ENCODE data around the gene NAA20. TPM values are rescaled to one million over a fixed set of nuclear protein-coding genes. Genes with fewer than 3 reads are reported as not detected.

Gene NAA20
- total and polyA plus RNA-seq, 2 donors (not counting 1 experiment from before 2014, with no cell fraction given): 20.3 to 27.1 TPM

DNA sequence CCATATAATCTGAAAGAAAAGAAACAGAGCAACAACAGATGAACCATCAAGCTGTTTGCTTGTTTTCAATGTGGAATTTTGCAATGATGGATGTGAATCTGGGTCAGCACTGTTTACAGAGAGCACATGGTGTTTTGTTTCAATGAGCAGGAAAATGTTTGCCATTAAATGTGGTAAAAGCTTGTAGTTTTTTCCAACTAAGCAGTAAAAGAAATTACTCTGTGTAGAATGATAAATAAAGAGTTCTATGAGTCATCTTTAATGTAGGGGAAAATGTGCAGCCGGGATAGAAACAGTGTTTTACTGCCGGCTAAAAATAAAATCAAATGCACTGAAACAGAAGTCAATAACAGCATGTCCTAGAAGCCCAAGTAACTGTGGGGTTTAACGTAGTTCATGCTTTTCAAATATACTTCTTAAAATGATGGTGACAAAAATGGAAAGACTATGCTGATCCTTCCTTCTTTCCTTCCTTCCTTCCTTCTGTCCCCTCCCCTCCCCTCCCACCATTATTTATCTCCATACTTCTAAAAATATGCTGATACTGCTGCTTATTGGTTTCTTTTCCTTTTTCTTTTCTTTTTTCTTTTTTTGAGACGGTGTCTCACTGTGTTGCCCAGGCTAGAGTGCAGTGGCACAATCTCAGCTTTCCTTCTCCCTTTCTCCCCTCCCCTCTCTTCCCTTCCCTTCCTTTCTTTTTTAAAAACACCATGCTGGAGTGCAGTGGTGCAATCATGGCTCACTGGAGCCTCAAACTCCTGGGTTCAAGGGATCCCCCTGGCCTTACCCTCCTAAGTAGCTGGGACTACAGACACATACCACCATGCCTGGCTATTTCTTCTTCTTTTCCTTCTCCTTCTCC, 6.3 kb upstream of the NAA20 start:
- DNase-seq (no peak), ATAC-seq (ENCODE audit: low read depth) (no peak)
- Histone ChIP-seq H3K36me3 (replicated peaks in 1 of 2; ENCODE audit: control extremely low read depth in 1 of 2, control insufficient read depth in 1 of 2, extremely low read depth in 1 of 2, insufficient read depth in 2 of 2, low read length in 1 of 2) (no peaks in the 10 kb centered on the region), H3K27ac (ENCODE audit: low read length in 2 of 2) (no peak overlapping the region), H4K20me1 (ENCODE audit: control insufficient read depth, insufficient read depth, low read length, poor library complexity, severe bottlenecking) (no peaks in the 10 kb centered on the region), H3K4me3 (ENCODE audit: control extremely low read depth in 1 of 5, extremely low read depth in 1 of 5, insufficient read depth in 1 of 5, low read depth in 2 of 5, low read length in 4 of 5) (no peak overlapping the region), H2AFZ (ENCODE audit: insufficient read depth, low read depth, low read length, poor library complexity, severe bottlenecking) (no peak overlapping the region), H3K27me3 (replicated peaks in 1 of 4; ENCODE audit: control extremely low read depth in 1 of 4, control insufficient read depth in 3 of 4, insufficient read depth in 4 of 4, low read length in 3 of 4) (peaks cover 0 to 11% (median 5%) of the 10 kb centered on the region in 4 experiments), H3K4me1 (ENCODE audit: control insufficient read depth in 2 of 2, insufficient read depth in 2 of 2, low read length in 2 of 2) (no peaks in the 10 kb centered on the region), H3K4me2 (replicated peaks; ENCODE audit: low read depth, low read length, poor library complexity, severe bottlenecking) (no peak overlapping the region), H3K9me3 (ENCODE audit: control extremely low read depth in 1 of 3, control insufficient read depth in 2 of 3, insufficient read depth in 1 of 3, low read length in 2 of 3) (no peaks in the 10 kb centered on the region), H3K79me2 (ENCODE audit: control insufficient read depth, insufficient read depth, low read length) (peaks cover 8% of the 10 kb centered on the region), H3K9ac (ENCODE audit: low read length) (no peak overlapping the region)
- Mint-ChIP-seq H3K27ac (no peak overlapping the region), H3K4me3 (no peak overlapping the region), H3K27me3 (peaks cover 26% of the 10 kb centered on the region), H3K9me3 (ENCODE audit: insufficient read depth) (no peaks in the 10 kb centered on the region), H3K4me1 (no peaks in the 10 kb centered on the region)
- TF ChIP-seq, protein P1, sequence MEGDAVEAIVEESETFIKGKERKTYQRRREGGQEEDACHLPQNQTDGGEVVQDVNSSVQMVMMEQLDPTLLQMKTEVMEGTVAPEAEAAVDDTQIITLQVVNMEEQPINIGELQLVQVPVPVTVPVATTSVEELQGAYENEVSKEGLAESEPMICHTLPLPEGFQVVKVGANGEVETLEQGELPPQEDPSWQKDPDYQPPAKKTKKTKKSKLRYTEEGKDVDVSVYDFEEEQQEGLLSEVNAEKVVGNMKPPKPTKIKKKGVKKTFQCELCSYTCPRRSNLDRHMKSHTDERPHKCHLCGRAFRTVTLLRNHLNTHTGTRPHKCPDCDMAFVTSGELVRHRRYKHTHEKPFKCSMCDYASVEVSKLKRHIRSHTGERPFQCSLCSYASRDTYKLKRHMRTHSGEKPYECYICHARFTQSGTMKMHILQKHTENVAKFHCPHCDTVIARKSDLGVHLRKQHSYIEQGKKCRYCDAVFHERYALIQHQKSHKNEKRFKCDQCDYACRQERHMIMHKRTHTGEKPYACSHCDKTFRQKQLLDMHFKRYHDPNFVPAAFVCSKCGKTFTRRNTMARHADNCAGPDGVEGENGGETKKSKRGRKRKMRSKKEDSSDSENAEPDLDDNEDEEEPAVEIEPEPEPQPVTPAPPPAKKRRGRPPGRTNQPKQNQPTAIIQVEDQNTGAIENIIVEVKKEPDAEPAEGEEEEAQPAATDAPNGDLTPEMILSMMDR (IDR thresholded peaks at IDR 0.05): no peak
- no peak for TF ChIP-seq EZH2 (IDR thresholded peaks at IDR 0.05; ENCODE audit: borderline replicate concordance, insufficient read depth, low read depth, low read length, poor library complexity, severe bottlenecking)
- 80% methylated on average over 1 of the region's 4 CpGs for WGBS (ENCODE audit: insufficient coverage)
- ChIA-PET CTCF (no interaction called here), POLR2A (no interaction called here)
- intact Hi-C loops (cut with micrococcal nuclease): loop anchor here (10.0 kb wide), 3 partner anchors 196 to 1726 kb away; partner anchors contain the start of genes SMIM26 and ZNF133

DNA sequence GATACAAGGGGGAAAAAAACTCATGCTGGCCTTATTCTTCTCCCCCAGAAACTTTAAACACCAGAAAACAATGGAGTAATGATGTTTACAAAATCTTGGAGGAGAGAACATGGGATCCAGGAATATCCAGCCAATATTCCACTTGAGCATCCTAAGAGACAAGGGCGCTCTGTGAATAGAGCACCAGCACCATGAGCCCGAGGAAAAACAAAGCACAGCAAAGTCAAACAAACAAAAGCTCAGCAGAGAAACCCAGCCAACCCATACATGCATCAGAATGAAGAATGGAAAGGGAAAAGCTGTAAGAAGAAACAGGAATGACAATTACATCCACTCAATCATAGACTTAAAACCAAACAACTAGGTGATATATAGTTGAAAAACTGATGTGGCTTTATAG, 4.6 kb upstream of the NAA20 start:
- Histone ChIP-seq H3K4me3 (ENCODE audit: control extremely low read depth in 1 of 5, extremely low read depth in 1 of 5, insufficient read depth in 1 of 5, low read depth in 2 of 5, low read length in 4 of 5) (no peak overlapping the region), H3K4me2 (replicated peaks; ENCODE audit: low read depth, low read length, poor library complexity, severe bottlenecking) (no peak overlapping the region), H3K9ac (ENCODE audit: low read length) (no peak overlapping the region), H4K20me1 (ENCODE audit: control insufficient read depth, insufficient read depth, low read length, poor library complexity, severe bottlenecking) (no peaks in the 10 kb centered on the region), H3K27ac (ENCODE audit: low read length in 2 of 2) (no peak overlapping the region), H3K4me1 (ENCODE audit: control insufficient read depth in 2 of 2, insufficient read depth in 2 of 2, low read length in 2 of 2) (peaks cover 0 to 7% of the 10 kb centered on the region in 2 donors), H3K9me3 (ENCODE audit: control extremely low read depth in 1 of 3, control insufficient read depth in 2 of 3, insufficient read depth in 1 of 3, low read length in 2 of 3) (no peaks in the 10 kb centered on the region), H2AFZ (ENCODE audit: insufficient read depth, low read depth, low read length, poor library complexity, severe bottlenecking) (no peak overlapping the region), H3K36me3 (replicated peaks in 1 of 2; ENCODE audit: control extremely low read depth in 1 of 2, control insufficient read depth in 1 of 2, extremely low read depth in 1 of 2, insufficient read depth in 2 of 2, low read length in 1 of 2) (no peaks in the 10 kb centered on the region), H3K79me2 (ENCODE audit: control insufficient read depth, insufficient read depth, low read length) (peaks cover 25% of the 10 kb centered on the region), H3K27me3 (replicated peaks in 1 of 4; ENCODE audit: control extremely low read depth in 1 of 4, control insufficient read depth in 3 of 4, insufficient read depth in 4 of 4, low read length in 3 of 4) (peaks cover 0 to 8% (median 3%) of the 10 kb centered on the region in 4 experiments)
- WGBS (ENCODE audit: insufficient coverage): no CpG with 5 or more reads among the region's 2 CpGs
- Mint-ChIP-seq H3K27me3 (peaks cover 23% of the 10 kb centered on the region), H3K4me1 (peaks cover 8% of the 10 kb centered on the region), H3K27ac (no peak overlapping the region), H3K4me3 (no peak overlapping the region), H3K9me3 (ENCODE audit: insufficient read depth) (no peaks in the 10 kb centered on the region)
- no peak for ATAC-seq (ENCODE audit: low read depth)
- ChIA-PET POLR2A (no interaction called here), CTCF (interaction anchor here (0.6 to 0.9 kb wide), 2 partner anchors 18 to 19 kb away, joined by 4 read pairs; no protein-coding TSS in a partner anchor)
- intact Hi-C loops (cut with micrococcal nuclease): loop anchor here (10.0 kb wide), 3 partner anchors 198 to 1728 kb away; partner anchors contain the start of genes SMIM26 and ZNF133
- DNase-seq: no peak
- TF ChIP-seq EZH2 (IDR thresholded peaks at IDR 0.05; ENCODE audit: borderline replicate concordance, insufficient read depth, low read depth, low read length, poor library complexity, severe bottlenecking): no peak
- TF ChIP-seq, protein P1 (IDR thresholded peaks at IDR 0.05): no peak
